DMS79 treated with DMSO at 0.1 percent for 48 hours (cell line): ENCODE results near the gene OR2T33.
"Not testable (repeated sequence)": the region's sequence is repeated elsewhere in the genome, so short reads cannot be mapped to it uniquely, and the experiment has no call there.

ENCODE experiments used
- DNase-seq: peaks from one replicate; lab custom pipeline; 2025; lab: John Stamatoyannopoulos, UW

Gene OR2T33, protein sequence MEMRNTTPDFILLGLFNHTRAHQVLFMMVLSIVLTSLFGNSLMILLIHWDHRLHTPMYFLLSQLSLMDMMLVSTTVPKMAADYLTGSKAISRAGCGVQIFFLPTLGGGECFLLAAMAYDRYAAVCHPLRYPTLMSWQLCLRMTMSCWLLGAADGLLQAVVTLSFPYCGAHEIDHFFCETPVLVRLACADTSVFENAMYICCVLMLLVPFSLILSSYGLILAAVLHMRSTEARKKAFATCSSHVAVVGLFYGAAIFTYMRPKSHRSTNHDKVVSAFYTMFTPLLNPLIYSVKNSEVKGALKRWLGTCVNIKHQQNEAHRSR

DNA sequence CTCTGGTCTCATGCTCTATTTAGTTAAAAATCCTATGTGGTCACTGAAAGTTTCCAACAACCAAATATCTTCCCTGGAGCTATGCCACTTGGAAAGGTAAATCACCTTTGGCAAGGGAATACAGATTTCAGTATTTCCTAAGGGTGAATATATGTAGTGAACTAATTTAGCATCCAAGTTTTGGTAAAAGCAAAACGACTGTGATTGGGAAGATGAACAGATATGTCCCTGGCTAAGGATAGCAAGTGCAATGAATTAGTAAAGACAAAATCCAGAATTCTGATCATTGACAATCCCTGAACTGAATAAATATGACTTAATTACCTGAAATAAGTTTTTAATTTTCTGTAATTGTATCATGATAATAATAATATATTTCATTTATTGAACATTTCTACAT, at the start of gene OR2T33:
Gene OR2T33, minus strand, starts transcription at position 101 of the 400 bp plus-strand sequence. CDS start 4,162 bp downstream, outside the sequence.
- no peak for DNase-seq

- no peak for DNase-seq
Measured at GRCh38 chr1:248324468-248324867, 46.7 kb upstream of the OR2T33 start, which contains the start of gene OR2M7. Gene OR2M7 (minus strand): TSS chr1:248324568. CDS start chr1:248324568, 0 bp downstream.

DNA sequence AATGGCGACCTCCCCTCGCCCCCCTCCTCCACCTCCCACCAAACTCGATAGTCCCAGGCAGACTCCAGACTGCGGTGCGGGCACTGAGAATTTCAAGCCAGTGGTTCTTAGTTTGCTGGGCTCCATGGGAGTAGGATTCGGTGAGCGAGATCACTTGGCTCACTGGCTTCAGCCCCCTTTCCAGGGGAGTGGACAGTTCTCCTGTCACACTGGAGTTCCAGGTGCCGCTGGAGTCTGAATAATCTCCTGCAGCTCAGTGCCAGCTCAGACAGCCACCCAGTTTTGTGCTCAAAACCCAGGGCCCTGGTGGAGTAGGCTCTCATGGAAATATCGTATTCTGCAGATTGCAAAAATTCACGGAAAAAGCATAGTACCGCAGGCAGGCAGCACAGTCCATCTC, 39.0 kb upstream of the OR2T33 start:
- no peak for DNase-seq

DNA sequence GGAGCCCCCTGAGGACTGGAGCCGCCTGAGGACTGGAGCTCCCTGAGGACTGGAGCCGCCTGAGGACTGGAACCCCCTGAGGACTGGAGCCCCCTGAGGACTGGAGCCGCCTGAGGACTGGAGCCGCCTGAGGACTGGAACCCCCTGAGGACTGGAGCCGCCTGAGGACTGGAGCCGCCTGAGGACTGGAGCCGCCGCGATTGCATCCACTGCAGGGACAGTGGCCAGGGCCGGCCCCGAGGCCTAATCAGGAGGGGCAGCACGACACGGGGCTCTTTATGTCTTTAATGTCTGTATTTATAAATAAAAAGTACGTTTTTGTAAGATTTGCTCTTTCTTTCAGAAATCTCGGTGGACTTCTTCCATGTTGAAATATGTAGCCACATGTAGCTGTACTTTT, 29.0 kb upstream of the OR2T33 start:
- not testable (repeated sequence) for DNase-seq

DNA sequence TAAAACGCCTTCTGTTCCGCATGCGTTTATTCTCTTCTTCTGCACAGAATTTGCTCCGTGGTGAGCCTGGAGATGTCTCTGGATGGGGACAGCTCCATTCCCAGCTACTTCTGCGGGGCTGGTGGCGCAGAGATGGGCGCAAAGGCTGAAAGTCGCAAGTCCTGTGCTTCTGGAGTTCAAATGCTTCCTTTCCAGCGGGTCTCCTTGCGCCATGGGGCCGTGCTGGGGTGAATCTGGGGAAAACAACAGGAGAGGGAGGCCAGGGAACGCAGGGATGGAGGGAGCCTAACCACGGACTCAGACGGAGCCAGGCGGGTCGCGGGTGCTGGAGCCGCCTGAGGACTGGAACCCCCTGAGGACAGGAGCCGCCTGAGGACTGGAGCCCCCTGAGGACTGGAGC, 28.3 kb upstream of the OR2T33 start:
- no peak for DNase-seq

DNA sequence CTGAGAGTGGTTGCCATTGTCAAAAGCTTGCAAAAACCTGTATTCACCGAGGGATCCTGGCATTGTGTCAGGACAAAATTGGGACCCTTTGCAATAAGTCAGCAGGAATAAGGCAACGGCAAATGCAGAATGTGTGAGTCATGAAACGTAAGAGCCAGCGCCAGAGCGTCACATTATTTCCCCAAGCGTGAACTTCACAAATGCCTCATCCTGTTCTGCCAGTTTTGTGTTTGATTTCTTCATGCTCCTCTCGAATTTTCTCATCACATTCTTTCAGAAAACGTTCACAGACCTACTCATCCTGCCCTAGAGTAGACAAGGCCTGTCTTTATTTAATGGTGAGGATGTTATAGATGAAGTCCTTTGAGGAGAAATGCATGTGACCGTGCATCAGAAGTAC, 27.9 kb upstream of the OR2T33 start:
- DNase-seq: not testable (repeated sequence)

DNA sequence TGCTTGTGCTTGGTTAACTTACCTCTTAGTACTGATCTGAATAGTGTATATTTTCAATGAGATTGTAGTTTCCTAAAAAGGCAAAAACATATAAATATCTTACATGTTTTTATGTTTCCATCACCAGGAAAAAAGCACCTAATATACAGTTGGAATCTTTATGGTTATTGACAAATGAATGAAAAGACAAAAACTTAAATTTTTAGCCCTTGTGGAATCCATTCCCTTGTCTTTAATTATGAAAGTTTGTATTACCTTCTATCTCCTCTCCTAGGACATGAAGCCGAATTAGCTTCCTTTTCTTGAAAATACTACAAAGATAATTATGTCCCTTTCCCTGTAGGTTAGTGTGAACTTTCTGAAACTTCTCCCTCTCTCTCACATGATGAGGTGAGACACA, 25.5 kb upstream of the OR2T33 start, which contains the start of gene OR2T12:
Gene OR2T12, minus strand, starts transcription at position 101 of the 400 bp plus-strand sequence. CDS start 7,846 bp downstream, outside the sequence.
- DNase-seq: no peak

DNA sequence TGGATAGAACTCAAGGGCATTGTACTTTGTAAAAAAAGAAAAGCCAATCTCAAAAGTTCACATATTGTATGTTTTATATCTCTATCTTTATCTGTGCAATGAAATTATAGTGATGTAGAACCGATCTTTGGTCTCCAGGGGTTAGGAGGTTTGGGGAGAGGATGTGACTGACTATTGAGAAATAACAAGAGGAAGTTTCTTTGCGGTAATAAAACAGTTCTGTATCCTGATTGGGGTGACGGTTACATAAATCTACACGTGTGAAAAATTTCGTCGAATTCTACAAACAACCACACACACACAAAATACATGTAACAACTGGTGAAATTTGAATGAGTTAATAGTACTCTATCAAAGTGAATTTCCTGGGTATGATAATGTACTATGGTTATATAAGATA, 10.6 kb upstream of the OR2T33 start:
- DNase-seq: no peak

GRCh38 chr1:248273225-248273624, 4.6 kb downstream of the OR2T33 start:
- not testable (repeated sequence) for DNase-seq

DNA sequence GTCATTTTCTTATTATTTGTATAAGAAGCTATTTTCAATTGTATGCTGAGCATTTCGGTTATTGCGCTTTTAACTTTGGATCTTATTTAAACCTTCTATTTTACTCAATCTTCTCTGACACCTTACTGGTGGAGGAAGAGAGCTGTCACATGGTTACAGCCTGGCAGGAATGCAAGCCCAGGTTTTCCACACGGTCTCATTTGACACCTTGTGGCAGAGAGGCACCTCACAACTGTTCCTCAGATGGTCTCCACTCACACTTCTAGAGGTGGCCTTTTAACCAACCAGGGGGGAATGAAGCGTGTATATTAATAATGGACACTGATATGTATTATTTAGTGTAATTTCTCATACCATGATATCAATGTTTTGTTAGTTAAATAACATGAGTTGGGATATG, 9.6 kb downstream of the OR2T33 start:
- DNase-seq: no peak

- not testable (repeated sequence) for DNase-seq
Measured at GRCh38 chr1:248259309-248259708, 18.5 kb downstream of the OR2T33 start.

DNA sequence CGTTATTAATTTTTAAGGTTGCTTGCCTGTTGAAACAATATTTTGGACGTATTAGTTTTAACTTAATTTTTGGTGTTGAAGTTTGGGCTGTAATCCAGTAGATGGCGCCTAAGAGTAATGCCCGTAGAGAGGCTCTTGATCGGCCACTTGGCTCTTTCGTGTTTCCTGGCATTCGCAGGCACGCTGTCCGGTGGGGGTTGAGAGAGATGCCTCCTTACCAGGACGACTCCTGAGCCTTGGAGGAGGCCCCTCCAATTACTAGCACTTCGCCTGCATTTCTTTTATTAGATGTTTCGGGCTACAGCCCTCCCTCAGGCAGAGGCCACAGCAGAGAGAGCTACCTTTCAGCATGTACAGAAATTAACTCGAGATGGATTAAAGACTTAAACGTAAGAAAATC, 34.6 kb downstream of the OR2T33 start:
- DNase-seq: no peak

DNA sequence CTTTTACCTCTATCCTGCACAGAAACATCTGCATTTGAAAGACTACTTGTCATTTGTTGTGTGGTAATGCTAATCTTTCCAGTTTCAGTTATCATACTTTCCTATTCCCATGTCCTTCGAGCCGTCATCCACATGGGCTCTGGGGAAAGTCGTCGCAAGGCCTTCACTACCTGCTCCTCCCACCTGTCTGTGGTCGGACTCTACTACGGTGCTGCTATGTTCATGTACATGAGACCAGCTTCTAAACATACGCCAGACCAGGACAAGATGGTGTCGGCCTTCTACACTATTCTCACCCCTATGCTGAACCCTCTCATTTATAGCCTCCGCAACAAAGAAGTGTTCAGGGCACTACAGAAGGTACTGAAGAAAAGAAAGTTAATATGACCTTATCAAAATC, 38.3 kb downstream of the OR2T33 start:
- no peak for DNase-seq

DNA sequence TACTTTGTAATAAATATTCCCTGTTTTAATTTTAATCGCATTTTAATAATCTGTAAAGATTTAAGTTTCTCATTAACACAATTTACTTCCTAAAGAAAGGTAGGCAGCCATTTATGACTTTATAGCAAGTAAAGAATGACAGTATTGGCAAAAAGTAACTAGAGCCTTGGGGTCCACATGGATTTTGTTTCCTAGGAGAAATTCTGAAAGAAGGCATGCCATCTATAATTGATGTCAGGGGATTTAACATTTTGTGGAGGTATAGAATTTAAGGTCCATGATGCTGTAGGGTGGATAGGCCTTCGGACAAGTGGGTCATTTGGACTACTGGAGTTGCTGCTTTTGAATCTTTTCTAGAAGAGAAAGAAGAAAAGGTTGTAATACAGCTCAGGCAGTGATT, 46.7 kb downstream of the OR2T33 start, which contains the start of gene OR2M4:
Gene OR2M4, plus strand, starts transcription at position 301 of the 400 bp plus-strand sequence. CDS start 7,512 bp downstream, outside the sequence.
- DNase-seq: no peak

DNA sequence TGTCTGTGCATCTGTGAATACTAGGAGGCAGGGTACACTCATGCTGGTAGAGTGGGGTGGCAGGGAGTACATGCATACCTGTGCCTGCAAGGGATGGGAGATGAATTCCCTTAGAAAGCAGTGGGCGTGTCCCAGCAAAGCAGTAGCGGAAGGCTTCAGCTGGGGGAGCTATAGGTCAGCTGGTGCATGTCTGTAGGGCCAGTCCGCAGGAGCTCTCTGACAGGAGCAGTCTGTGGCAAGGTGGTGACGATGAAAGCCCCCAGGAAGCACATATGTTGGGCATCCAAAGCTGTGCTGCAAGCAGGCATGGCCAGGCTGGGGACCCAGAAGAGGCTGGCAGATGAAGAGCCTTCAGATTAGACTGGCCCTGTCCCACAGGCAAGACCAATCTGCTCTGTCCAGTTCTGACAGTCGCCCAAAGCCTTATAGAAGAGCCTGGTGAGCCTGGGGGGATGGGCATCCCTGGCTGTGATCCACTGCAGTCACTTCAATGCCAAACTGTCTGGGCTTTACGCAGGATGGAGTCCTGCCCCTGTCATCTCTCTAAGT, 48.3 kb downstream of the OR2T33 start:
- DNase-seq: no peak

- DNase-seq: no peak
Measured at GRCh38 chr1:248225537-248225936, 52.2 kb downstream of the OR2T33 start.
